CD4-positive, alpha-beta memory T cell (primary cell): ENCODE data around the gene GAMT. TPM values are rescaled to one million over a fixed set of nuclear protein-coding genes. Genes with fewer than 3 reads are reported as not detected.

Experiments
- CTCF ChIA-PET: fragments of 350-600 bp; sonication (Branson Sonifier 250); formaldehyde crosslinking; loops from one replicate; lab custom pipeline; 2021; ENCODE audit warnings: inconsistent platforms; ENCODE audit not compliant: partially characterized antibody; lab: Charles Lee
- POLR2A ChIA-PET: fragments of 350-600 bp; sonication (Branson Sonifier 250); formaldehyde crosslinking; loops from one replicate; lab custom pipeline; 2021; ENCODE audit not compliant: partially characterized antibody; lab: Charles Lee
- DNase-seq, 5 donors: peaks; one replicate each; pipeline versions ENCODE4 v3.0.0 to v3.0.0-alpha.2; 2020 to 2022; ENCODE audit warnings: mixed read lengths in 1 of 5
- H3K27ac ChIP-seq: one replicate; pipeline ENCODE4 v1.7.0; 2013; ENCODE audit warnings: low read depth, low read length
- H3K27me3 ChIP-seq: 2 replicates; pipeline ENCODE4 v1.7.0; 2013; ENCODE audit warnings: mild to moderate bottlenecking, low read length, moderate library complexity; ENCODE audit not compliant: insufficient read depth
- H3K36me3 ChIP-seq: 2 replicates; pipeline ENCODE4 v1.7.0; 2013; ENCODE audit warnings: mild to moderate bottlenecking, low read length, moderate library complexity; ENCODE audit not compliant: insufficient read depth
- H3K4me1 ChIP-seq: 2 replicates; pipeline ENCODE4 v1.7.0; 2013; ENCODE audit warnings: mild to moderate bottlenecking, low read length, moderate library complexity; ENCODE audit not compliant: insufficient read depth
- H3K4me3 ChIP-seq, 2 donors: one replicate each; pipeline ENCODE4 v1.7.0; 2013; ENCODE audit warnings: low read length in 2 of 2, mild to moderate bottlenecking in 1 of 2
- H3K9me3 ChIP-seq, 2 donors: one replicate each; pipeline ENCODE4 v1.7.0; 2013; ENCODE audit warnings: low read length in 2 of 2, control low read depth in 1 of 2; ENCODE audit not compliant: control insufficient read depth in 1 of 2
- H3K27ac Mint-ChIP-seq, 7 donors: one replicate each; pipeline ENCODE4 v1.8.0; 2020 to 2021; ENCODE audit warnings: mixed read lengths in 7 of 7, mild to moderate bottlenecking in 6 of 7, inconsistent platforms in 3 of 7, moderate library complexity in 3 of 7
- H3K27me3 Mint-ChIP-seq, 2 donors: one replicate each; pipeline ENCODE4 v1.8.0; 2020 to 2021; ENCODE audit warnings: mixed read lengths in 2 of 2
- H3K36me3 Mint-ChIP-seq, 2 donors: one replicate each; pipeline ENCODE4 v1.8.0; 2020 to 2021; ENCODE audit warnings: mixed read lengths in 2 of 2, inconsistent platforms in 1 of 2, mild to moderate bottlenecking in 1 of 2
- H3K4me1 Mint-ChIP-seq, 4 donors: one replicate each; pipeline ENCODE4 v1.8.0; 2020 to 2021; ENCODE audit warnings: mixed read lengths in 4 of 4, mild to moderate bottlenecking in 1 of 4
- H3K4me3 Mint-ChIP-seq, 8 donors: one replicate each; pipeline ENCODE4 v1.8.0; 2020 to 2021; ENCODE audit warnings: mixed read lengths in 8 of 8, mild to moderate bottlenecking in 7 of 8, moderate library complexity in 6 of 8, inconsistent platforms in 3 of 8
- H3K9me3 Mint-ChIP-seq, 8 donors: one replicate each; pipeline ENCODE4 v1.8.0; 2020 to 2021; ENCODE audit warnings: mixed read lengths in 8 of 8, mild to moderate bottlenecking in 5 of 8, inconsistent platforms in 3 of 8, moderate library complexity in 1 of 8
- intact Hi-C: fragments of 100-400 bp; cut with micrococcal nuclease; formaldehyde crosslinking; loops from one replicate; pipeline ENCODE4 v1.15.1; 2023
- polyA plus RNA-seq, 2 donors: library from polyadenylated mRNA; unstranded; fragments of 300-500 nt; fragmentation: Illumina TruSeq; gene quantifications; one replicate each; pipeline ENCODE4 v1.2.3, GENCODE V29; 2021
- total RNA-seq, 2 experiments: library from RNA; stranded (reverse); gene quantifications; one replicate each; pipeline ENCODE4 v1.2.3, GENCODE V29; 2021

GAMT gene
- total and polyA plus RNA-seq, 4 experiments from 2014 or later: 15.9 to 20.3 (median 17.8) TPM

- Mint-ChIP-seq H3K36me3 (no peaks in the 10 kb centered on the region), H3K9me3 (no peaks in the 10 kb centered on the region), H3K4me1 (peaks cover 4 to 12% (median 8%) of the 10 kb centered on the region in 4 donors), H3K4me3 (peak overlapping the region; percentile 36 to 76 (median 64)), H3K27ac (no peak overlapping the region), H3K27me3 (no peaks in the 10 kb centered on the region)
- Histone ChIP-seq H3K4me3 (peak overlapping the region in 1 of 2 donors; percentile 52), H3K9me3 (no peaks in the 10 kb centered on the region), H3K36me3 (no peaks in the 10 kb centered on the region), H3K27me3 (no peaks in the 10 kb centered on the region), H3K27ac (no peak overlapping the region), H3K4me1 (peaks cover 22% of the 10 kb centered on the region)
- intact Hi-C loops: no loop called here
- ChIA-PET CTCF (no interaction called here), POLR2A (no interaction called here)
- DNase-seq: no peak
Observed at GRCh38 chr19:1401889-1402217, 511 bp upstream of the GAMT start.

GRCh38 chr19:1400281-1401137 is 833 bp downstream of the GAMT start:
- intact Hi-C loops: no loop called here

GRCh38 chr19:1399745-1400144 is 1.6 kb downstream of the GAMT start:
- no peak overlapping the region for H3K4me3 Mint-ChIP-seq
- Histone ChIP-seq H3K27ac (no peak overlapping the region), H3K4me1 (peaks cover 24% of the 10 kb centered on the region), H3K36me3 (no peaks in the 10 kb centered on the region), H3K4me3 (no peak overlapping the region), H3K9me3 (no peaks in the 10 kb centered on the region), H3K27me3 (no peaks in the 10 kb centered on the region)
- H3K27ac Mint-ChIP-seq: no peak overlapping the region
- H3K9me3 Mint-ChIP-seq: no peaks in the 10 kb centered on the region
- H3K27me3 Mint-ChIP-seq: no peaks in the 10 kb centered on the region
- POLR2A ChIA-PET: interaction anchor here (1.4 kb wide), 1 partner anchor 124 kb away, joined by 4 read pairs; the partner anchor contains the start of gene FAM174C
- peaks cover 1 to 13% (median 4%) of the 10 kb centered on the region in 4 donors for H3K4me1 Mint-ChIP-seq
- no peaks in the 10 kb centered on the region for H3K36me3 Mint-ChIP-seq
- CTCF ChIA-PET: no interaction called here
- no peak for DNase-seq
- intact Hi-C loops: no loop called here

More at GRCh38 chr19:1400281-1401137, 833 bp downstream of the GAMT start:
- no peaks in the 10 kb centered on the region for H3K27me3 Mint-ChIP-seq
- H3K27me3 ChIP-seq: no peaks in the 10 kb centered on the region
- H3K4me1 Mint-ChIP-seq: peaks cover 1 to 13% (median 4%) of the 10 kb centered on the region in 4 donors
- H3K27ac Mint-ChIP-seq: peak overlapping the region in 2 of 7 donors; percentile 29 to 66
- H3K9me3 ChIP-seq: no peaks in the 10 kb centered on the region
- peak overlapping the region in 1 of 2 donors; percentile 52 for H3K4me3 ChIP-seq
- ChIA-PET POLR2A (interaction anchor here (1.4 kb wide), 1 partner anchor 125 kb away, joined by 4 read pairs; the partner anchor contains the start of gene FAM174C), CTCF (no interaction called here)
- H3K4me1 ChIP-seq: peaks cover 24% of the 10 kb centered on the region
- H3K4me3 Mint-ChIP-seq: peak overlapping the region; percentile 43 to 76 (median 66)
- H3K9me3 Mint-ChIP-seq: no peaks in the 10 kb centered on the region
- H3K36me3 Mint-ChIP-seq: no peaks in the 10 kb centered on the region
- no peak for DNase-seq
- no peaks in the 10 kb centered on the region for H3K36me3 ChIP-seq
- H3K27ac ChIP-seq: no peak overlapping the region

DNA sequence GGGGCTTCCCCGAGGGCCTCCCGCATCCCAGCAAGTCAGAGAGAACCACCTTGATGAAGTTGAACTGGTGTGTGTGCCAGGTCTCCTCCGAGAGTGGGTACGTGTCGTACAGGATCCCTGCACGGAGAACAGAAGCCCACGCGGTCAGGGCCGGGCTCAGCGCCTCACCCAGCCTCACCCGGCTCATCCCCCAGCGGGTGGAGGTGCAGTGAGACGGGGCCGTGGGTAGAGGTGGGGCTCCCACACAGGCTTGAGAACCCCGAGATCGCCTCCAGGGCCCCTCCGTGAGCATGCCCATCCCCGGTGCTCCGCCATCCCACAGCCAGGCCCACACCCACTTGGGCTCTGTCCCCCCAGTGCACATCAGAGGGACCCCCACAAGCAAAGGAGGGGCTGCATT is 2.3 kb downstream of the GAMT start:
- POLR2A ChIA-PET: no interaction called here
- Mint-ChIP-seq H3K36me3 (no peaks in the 10 kb centered on the region), H3K4me1 (peaks cover 1 to 13% (median 4%) of the 10 kb centered on the region in 4 donors), H3K9me3 (no peaks in the 10 kb centered on the region), H3K4me3 (no peak overlapping the region), H3K27ac (peak overlapping the region in 1 of 7 donors; percentile 57), H3K27me3 (no peaks in the 10 kb centered on the region)
- no peak overlapping the region for H3K4me3 ChIP-seq
- H3K36me3 ChIP-seq: no peaks in the 10 kb centered on the region
- no peak overlapping the region for H3K27ac ChIP-seq
- H3K27me3 ChIP-seq: no peaks in the 10 kb centered on the region
- CTCF ChIA-PET: no interaction called here
- no peak for DNase-seq
- peaks cover 24% of the 10 kb centered on the region for H3K4me1 ChIP-seq
- no peaks in the 10 kb centered on the region for H3K9me3 ChIP-seq
- intact Hi-C loops: no loop called here

- peaks cover 1 to 12% (median 3%) of the 10 kb centered on the region in 4 donors for H3K4me1 Mint-ChIP-seq
- POLR2A ChIA-PET: interaction anchor here (0.9 kb wide), 1 partner anchor 15 kb away, joined by 3 read pairs; no protein-coding TSS in a partner anchor
- H3K27me3 Mint-ChIP-seq: no peaks in the 10 kb centered on the region
- Histone ChIP-seq H3K4me1 (peaks cover 24% of the 10 kb centered on the region), H3K36me3 (no peaks in the 10 kb centered on the region), H3K27ac (no peak overlapping the region), H3K4me3 (no peak overlapping the region), H3K27me3 (no peaks in the 10 kb centered on the region), H3K9me3 (no peaks in the 10 kb centered on the region)
- intact Hi-C loops: no loop called here
- H3K27ac Mint-ChIP-seq: no peak overlapping the region
- H3K36me3 Mint-ChIP-seq: peaks cover 0 to 3% of the 10 kb centered on the region in 2 donors
- no peak overlapping the region for H3K4me3 Mint-ChIP-seq
- no peak for DNase-seq
- no peaks in the 10 kb centered on the region for H3K9me3 Mint-ChIP-seq
- CTCF ChIA-PET: no interaction called here
Observed at GRCh38 chr19:1397838-1398237, 3.5 kb downstream of the GAMT start.

DNA sequence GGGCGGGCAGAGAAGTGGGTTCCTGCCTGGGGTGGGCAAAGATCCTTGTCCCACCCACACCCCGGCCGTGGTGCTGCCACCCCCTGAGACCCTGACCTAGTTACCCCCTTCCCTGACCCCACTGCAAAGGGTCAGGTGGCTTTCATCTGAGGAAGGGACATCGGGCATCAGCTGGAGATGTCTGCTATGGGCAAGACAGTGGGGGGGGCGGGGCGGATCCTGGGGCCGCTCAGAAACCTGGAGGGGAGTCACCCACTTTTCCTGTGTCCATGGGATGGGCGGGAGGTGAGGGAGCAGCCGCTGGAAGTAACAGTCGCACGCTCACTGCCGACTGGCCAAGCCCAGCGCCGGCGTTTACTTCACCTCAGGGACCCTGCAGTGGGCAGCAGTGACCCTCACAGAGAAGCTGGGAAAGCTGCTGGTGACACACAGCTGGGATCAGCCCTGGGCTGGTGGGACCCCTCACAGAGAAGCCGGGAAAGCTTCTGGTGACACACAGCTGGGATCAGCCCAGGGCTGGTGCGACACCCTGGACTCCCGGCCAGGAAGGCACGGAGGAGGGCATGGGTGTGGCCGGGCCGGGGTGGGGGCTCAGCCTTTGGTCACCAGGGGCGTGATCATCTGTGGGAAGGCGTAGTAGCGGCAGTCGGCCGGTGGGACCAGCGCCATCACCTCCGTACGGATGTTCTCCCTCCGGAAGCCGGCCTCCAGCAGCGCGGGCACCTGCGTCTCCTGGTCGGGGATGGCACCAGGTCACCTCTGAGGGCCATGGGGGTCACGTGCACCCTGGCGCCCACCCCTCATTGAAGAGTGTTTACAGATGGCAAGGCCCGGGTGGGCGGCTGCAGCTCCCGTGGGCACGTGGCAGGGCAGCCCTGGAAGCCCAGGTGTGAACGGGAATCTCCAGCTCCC is 4.3 kb downstream of the GAMT start:
- Histone ChIP-seq H3K36me3 (no peaks in the 10 kb centered on the region), H3K9me3 (no peaks in the 10 kb centered on the region), H3K27me3 (no peaks in the 10 kb centered on the region), H3K4me1 (peaks cover 22% of the 10 kb centered on the region), H3K27ac (no peak overlapping the region), H3K4me3 (no peak overlapping the region)
- POLR2A ChIA-PET: interaction anchor here (0.9 kb wide), 1 partner anchor 14 kb away, joined by 3 read pairs; no protein-coding TSS in a partner anchor
- H3K9me3 Mint-ChIP-seq: no peaks in the 10 kb centered on the region
- H3K4me3 Mint-ChIP-seq: no peak overlapping the region
- DNase-seq: no peak
- no peaks in the 10 kb centered on the region for H3K27me3 Mint-ChIP-seq
- intact Hi-C loops: no loop called here
- H3K27ac Mint-ChIP-seq: no peak overlapping the region
- CTCF ChIA-PET: no interaction called here
- H3K36me3 Mint-ChIP-seq: peaks cover 5 to 8% of the 10 kb centered on the region in 2 donors
- H3K4me1 Mint-ChIP-seq: peaks cover 0 to 9% (median 1%) of the 10 kb centered on the region in 4 donors
